Epithelial cell of esophagus (primary cell): Measurements from ENCODE around the gene SND1.

Experiments used
- DNase-seq: peaks from one replicate; pipeline ENCODE4 v3.0.0; 2010; ENCODE audit warnings: low read depth
- H3K4me3 ChIP-seq: 2 replicates; pipeline ENCODE4 v1.5.1; 2011; ENCODE audit warnings: mild to moderate bottlenecking, low read length, control low read depth
- TF ChIP-seq, protein P1 (sequence below): IDR thresholded peaks from 2 replicates; pipeline ENCODE4 v1.5.1; 2011; ENCODE audit warnings: low read depth, mild to moderate bottlenecking, low read length, control low read depth, inconsistent platforms; ENCODE audit not compliant: insufficient read depth; ENCODE audit errors: missing control alignments

SND1 gene

DNA sequence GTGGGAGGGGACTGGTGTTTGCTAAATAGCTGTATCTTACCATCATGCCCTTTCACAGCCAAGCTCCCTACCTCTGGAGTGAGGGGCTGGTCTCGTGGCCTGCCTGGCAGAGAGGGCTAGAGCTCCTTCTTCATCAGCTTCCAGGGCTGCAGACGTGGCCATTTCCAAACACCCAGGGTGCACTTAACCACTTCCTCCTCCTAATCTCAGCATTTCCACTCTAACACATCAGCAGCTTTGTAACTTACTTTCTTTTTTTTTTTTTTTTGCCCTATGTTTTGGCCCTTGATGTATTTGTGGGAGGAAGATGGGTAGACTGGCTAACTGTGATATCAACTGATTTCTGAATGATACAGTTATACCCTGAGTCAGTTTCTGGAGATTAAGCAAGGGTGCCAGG lies 351.8 kb downstream of the SND1 start:
- TF ChIP-seq, protein P1, sequence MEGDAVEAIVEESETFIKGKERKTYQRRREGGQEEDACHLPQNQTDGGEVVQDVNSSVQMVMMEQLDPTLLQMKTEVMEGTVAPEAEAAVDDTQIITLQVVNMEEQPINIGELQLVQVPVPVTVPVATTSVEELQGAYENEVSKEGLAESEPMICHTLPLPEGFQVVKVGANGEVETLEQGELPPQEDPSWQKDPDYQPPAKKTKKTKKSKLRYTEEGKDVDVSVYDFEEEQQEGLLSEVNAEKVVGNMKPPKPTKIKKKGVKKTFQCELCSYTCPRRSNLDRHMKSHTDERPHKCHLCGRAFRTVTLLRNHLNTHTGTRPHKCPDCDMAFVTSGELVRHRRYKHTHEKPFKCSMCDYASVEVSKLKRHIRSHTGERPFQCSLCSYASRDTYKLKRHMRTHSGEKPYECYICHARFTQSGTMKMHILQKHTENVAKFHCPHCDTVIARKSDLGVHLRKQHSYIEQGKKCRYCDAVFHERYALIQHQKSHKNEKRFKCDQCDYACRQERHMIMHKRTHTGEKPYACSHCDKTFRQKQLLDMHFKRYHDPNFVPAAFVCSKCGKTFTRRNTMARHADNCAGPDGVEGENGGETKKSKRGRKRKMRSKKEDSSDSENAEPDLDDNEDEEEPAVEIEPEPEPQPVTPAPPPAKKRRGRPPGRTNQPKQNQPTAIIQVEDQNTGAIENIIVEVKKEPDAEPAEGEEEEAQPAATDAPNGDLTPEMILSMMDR: no peak
- H3K4me3 ChIP-seq: no peak overlapping the region
- no peak for DNase-seq

DNA sequence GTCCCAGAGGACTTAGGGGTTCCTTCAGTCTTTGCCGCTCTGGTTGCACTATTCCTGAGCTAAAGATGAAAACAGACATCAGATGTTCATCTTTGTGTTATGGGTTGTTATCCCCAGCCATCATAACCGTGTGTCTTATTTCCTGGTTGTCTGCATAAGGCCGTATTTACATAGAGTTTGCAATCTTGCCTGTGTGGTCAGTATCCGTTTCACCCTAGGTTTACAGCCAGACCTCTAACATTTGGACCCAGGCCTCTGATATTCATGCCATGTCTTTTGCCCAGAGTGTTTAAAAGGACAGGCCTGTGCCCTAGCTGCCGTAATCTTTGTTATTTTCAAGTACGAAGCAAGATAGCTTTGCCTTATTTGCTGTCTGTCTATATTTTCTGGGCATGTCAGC lies 352.6 kb downstream of the SND1 start:
- H3K4me3 ChIP-seq: no peak overlapping the region
- no peak for DNase-seq
- TF ChIP-seq, protein P1: no peak

DNA sequence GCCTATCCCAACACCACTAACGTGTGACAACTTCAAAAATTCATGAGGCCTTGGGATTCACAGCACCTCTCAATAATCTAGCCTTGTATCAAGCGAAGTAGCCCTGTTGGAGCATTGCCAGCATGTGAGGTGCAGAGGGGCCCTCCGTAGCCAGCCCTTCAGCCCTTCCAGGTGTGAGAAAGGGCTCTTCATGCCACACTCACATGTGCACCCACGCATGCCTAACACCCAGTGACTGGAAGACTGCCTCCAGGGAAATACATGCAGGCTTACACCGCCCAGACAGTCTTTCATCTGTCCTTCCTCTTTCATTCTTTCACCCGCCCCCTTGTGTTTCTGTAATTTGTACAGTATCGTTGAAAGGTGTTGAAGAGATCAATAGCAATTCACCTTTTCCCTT lies 353.1 kb downstream of the SND1 start:
- TF ChIP-seq, protein P1: no peak
- no peak for DNase-seq
- H3K4me3 ChIP-seq: no peak overlapping the region

DNA sequence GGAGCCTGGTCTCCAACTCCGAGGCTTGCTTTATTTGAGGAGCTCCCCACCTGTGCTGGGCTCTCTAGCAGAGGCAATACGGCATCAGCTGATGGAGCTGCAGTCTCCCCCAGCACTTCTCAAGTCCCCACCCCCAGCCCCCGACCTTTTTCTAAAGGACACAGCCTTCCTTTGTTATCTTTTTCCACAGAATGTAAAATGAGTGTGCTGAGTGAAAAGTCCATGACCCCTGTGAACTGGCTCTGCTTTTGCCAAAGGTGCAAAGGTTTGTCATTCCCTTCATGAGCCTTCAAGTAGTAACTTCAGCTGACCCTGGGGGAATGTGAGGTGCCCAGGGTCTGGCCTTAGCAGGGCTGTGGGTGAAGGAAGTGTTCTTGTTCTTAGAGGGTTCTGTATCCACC lies 353.8 kb downstream of the SND1 start:
- DNase-seq: no peak
- TF ChIP-seq, protein P1: no peak
- H3K4me3 ChIP-seq: no peak overlapping the region

DNA sequence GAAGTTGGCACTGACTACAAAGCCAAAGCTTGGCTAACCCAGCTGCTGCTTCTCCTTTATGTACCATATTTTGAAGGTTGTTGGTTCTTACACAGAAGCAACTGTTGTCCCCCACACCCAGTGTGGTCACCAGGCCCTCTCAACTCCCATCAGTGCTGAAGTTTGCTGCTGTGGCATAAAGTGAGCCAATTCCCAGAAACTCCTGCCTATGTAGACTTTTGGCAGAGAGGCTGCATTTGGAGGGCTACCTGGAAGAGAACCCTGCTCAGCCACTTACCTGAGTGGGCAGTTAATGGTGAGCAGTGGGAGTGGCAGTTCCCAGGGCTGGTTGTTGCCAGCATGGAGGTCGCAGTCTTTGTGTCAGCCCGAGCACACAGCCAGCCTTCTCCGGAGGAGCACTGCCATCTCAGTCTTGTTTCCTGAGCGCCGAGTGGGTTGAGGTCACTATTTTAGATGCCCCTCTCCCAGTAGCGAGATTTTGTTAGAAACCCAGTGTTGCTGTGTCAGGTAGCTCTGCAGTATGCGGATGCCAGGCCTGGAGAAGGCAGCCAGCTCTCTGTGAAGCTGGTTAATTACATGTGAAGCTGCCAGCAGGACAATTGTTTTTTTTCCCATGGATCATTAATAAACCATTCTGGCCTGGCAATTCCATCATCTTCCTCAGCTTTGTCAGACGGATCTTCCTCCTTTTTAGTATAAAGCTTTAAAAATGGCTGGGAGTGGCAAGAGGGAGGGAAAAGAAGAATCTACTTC lies 354.7 kb downstream of the SND1 start:
- no peak overlapping the region for H3K4me3 ChIP-seq
- DNase-seq: no peak
- TF ChIP-seq, protein P1: no peak

DNA sequence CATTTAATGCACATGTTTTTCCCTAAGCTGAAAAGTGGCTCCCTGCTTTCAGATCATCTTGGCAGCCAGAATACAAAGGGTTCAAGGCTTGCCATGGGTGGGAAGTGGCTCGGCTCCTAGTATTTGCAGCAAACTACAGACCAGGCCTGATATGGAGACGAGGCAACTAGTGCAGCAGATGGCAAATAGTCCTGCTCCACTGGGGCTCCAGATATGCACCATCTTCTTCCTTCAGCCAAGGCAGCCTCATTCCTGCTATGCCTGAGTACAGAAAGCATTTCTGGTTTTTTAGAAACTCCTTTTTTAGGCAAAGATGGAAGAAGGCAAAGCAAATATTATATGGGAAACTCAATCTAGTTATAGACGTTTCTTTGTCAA lies 355.3 kb downstream of the SND1 start:
- TF ChIP-seq, protein P1: no peak
- no peak overlapping the region for H3K4me3 ChIP-seq
- no peak for DNase-seq

DNA sequence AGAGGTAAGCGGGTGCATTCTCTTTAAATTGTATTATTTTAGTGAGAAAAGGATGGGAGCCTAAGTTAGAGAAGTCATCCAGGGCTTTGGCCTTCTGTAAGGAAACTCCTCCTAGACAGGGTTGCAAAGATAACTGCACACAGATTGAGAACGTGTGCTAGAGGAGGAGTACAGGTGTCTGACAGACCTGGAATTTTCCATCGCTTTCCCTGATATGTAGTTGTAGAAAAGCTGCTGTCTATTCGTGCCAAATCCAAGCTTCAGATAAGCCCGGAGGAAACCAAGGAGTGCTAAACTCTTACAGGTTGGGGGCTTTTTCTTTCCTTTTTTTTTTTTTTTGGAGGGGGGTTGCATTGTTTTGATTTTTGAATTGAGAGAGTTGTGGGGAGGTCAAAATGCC lies 356.1 kb downstream of the SND1 start:
- no peak overlapping the region for H3K4me3 ChIP-seq
- TF ChIP-seq, protein P1: no peak
- DNase-seq: no peak
